ENCODE measurements around the gene DONSON. TPM values are rescaled to one million over a fixed set of nuclear protein-coding genes. Genes with fewer than 3 reads are reported as not detected.
A peak's percentile ranks its signal among the peaks of the same experiment; 100 is the strongest.

The DONSON gene
- polyA plus RNA-seq, 3 donors: 0.94 to 8.6 (median 1.5) TPM

GRCh38 chr21:33544451-33545195 lies 43.9 kb downstream of the DONSON start:
- peaks cover 89% of the 10 kb centered on the region for H3K79me2 ChIP-seq (ENCODE audit: insufficient read depth, low read length)
- no peaks in the 10 kb centered on the region for H3K9me3 Mint-ChIP-seq
- H3K27me3 Mint-ChIP-seq (ENCODE audit: low read depth in 3 of 3): no peaks in the 10 kb centered on the region
- TF ChIP-seq, protein P1, sequence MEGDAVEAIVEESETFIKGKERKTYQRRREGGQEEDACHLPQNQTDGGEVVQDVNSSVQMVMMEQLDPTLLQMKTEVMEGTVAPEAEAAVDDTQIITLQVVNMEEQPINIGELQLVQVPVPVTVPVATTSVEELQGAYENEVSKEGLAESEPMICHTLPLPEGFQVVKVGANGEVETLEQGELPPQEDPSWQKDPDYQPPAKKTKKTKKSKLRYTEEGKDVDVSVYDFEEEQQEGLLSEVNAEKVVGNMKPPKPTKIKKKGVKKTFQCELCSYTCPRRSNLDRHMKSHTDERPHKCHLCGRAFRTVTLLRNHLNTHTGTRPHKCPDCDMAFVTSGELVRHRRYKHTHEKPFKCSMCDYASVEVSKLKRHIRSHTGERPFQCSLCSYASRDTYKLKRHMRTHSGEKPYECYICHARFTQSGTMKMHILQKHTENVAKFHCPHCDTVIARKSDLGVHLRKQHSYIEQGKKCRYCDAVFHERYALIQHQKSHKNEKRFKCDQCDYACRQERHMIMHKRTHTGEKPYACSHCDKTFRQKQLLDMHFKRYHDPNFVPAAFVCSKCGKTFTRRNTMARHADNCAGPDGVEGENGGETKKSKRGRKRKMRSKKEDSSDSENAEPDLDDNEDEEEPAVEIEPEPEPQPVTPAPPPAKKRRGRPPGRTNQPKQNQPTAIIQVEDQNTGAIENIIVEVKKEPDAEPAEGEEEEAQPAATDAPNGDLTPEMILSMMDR (IDR thresholded peaks at IDR 0.05): no peak
- intact Hi-C loops (cut with micrococcal nuclease): loop anchor here (5.0 to 10.0 kb wide), 4 partner anchors 43 to 772 kb away; partner anchors contain the start of genes CRYZL1 (in 1 of the 2), DONSON (in 1 of the 2), ITSN1 (in 1 of the 2) and PAXBP1 (in 1 of the 2)
- peaks cover 26 to 38% of the 10 kb centered on the region in 2 donors for H3K4me1 ChIP-seq (ENCODE audit: control insufficient read depth in 1 of 2, insufficient read depth in 2 of 2, low read length in 2 of 2)
- H3K36me3 Mint-ChIP-seq: peaks cover 21 to 34% of the 10 kb centered on the region in 2 donors
- no peaks in the 10 kb centered on the region for H3K9me3 ChIP-seq (replicated peaks in 1 of 2; ENCODE audit: control insufficient read depth in 1 of 2, insufficient read depth in 1 of 2, low read length in 2 of 2)
- H3K9ac ChIP-seq (ENCODE audit: insufficient read depth, low read length, poor library complexity, severe bottlenecking): no peak overlapping the region
- H3K4me3 ChIP-seq (replicated peaks in 1 of 3; ENCODE audit: low read depth in 2 of 3, low read length in 3 of 3): peak overlapping the region; percentile 79 to 89 (median 88)
- H3K27ac ChIP-seq (ENCODE audit: low read depth in 1 of 2, low read length in 2 of 2): peak overlapping the region in 1 of 2 donors; percentile 100
- peaks cover 21 to 34% of the 10 kb centered on the region in 2 donors for H3K36me3 ChIP-seq (replicated peaks in 1 of 2; ENCODE audit: control insufficient read depth in 1 of 2, insufficient read depth in 2 of 2, low read length in 2 of 2)
- no CpG with 5 or more reads among the region's 8 CpGs for WGBS (ENCODE audit: insufficient coverage)
- H3K27ac Mint-ChIP-seq: peak overlapping the region in 3 of 7 donors; percentile 64 to 100 (median 99)
- no peak for DNase-seq
- H3K4me1 Mint-ChIP-seq: peaks cover 36% of the 10 kb centered on the region
- H3K4me3 Mint-ChIP-seq: peak overlapping the region; percentile 84 to 97
- no peaks in the 10 kb centered on the region for H3K27me3 ChIP-seq (ENCODE audit: control insufficient read depth in 2 of 2, insufficient read depth in 2 of 2, low read length in 2 of 2)
- H3K4me2 ChIP-seq (replicated peaks; ENCODE audit: extremely low read depth, low read length, poor library complexity, severe bottlenecking): peak overlapping the region; percentile 80
- no peak overlapping the region for H2AFZ ChIP-seq (ENCODE audit: insufficient read depth, low read depth, low read length, poor library complexity, severe bottlenecking)
- H4K20me1 ChIP-seq (ENCODE audit: insufficient read depth, low read length): peaks cover 66% of the 10 kb centered on the region

DNA sequence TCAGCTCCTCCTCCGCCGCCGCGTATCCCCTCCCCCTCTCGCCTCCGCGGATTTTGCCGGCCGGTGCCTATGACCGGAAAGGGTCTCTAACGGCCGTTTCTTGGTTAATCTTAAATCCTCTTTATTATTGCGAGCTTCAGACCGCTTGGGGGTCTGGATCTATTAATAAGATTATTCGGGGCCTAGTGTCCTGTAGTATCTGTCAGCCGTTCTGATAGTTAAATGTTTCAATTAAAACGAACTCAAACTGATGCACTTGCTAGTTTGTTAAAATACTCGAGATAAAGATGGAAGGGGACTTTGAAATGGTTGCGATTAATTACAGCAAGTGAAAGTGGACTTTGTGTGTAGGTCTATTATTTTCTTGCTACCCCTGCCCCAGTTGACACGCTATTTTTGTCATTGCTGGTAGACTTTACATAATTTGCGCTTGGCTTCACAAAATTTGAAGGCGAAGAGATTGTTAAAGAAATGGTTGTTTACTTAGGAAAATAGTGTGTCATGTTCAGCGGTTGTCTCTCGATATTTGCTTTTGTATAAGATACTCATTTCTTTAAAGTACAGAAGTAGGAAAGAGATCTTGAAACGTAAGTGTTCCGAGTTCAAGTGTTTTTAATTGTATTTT lies 44.9 kb downstream of the DONSON start:
- Mint-ChIP-seq H3K4me1 (peaks cover 36% of the 10 kb centered on the region), H3K27me3 (ENCODE audit: low read depth in 3 of 3) (no peaks in the 10 kb centered on the region), H3K4me3 (peak overlapping the region; percentile 84 to 97), H3K27ac (peak overlapping the region; percentile 99 to 100 (median 100)), H3K36me3 (peaks cover 18 to 32% of the 10 kb centered on the region in 2 donors), H3K9me3 (no peaks in the 10 kb centered on the region)
- intact Hi-C loops (cut with micrococcal nuclease): loop anchor here (2.0 to 10.0 kb wide), 6 partner anchors 44 to 771 kb away; partner anchors contain the start of genes CRYZL1 (in 2 of the 2), DONSON (in 1 of the 2), ITSN1 (in 1 of the 2) and PAXBP1 (in 1 of the 2)
- 2% methylated on average over 10 of the region's 26 CpGs for WGBS (ENCODE audit: insufficient coverage)
- Histone ChIP-seq H3K27ac (ENCODE audit: low read depth in 1 of 2, low read length in 2 of 2) (peak overlapping the region; percentile 98 to 100), H3K4me2 (replicated peaks; ENCODE audit: extremely low read depth, low read length, poor library complexity, severe bottlenecking) (peak overlapping the region; percentile 80), H3K4me3 (replicated peaks in 1 of 3; ENCODE audit: low read depth in 2 of 3, low read length in 3 of 3) (peak overlapping the region; percentile 79 to 89 (median 88)), H3K36me3 (replicated peaks in 1 of 2; ENCODE audit: control insufficient read depth in 1 of 2, insufficient read depth in 2 of 2, low read length in 2 of 2) (peaks cover 13 to 32% of the 10 kb centered on the region in 2 donors), H4K20me1 (ENCODE audit: insufficient read depth, low read length) (peaks cover 56% of the 10 kb centered on the region), H3K27me3 (ENCODE audit: control insufficient read depth in 2 of 2, insufficient read depth in 2 of 2, low read length in 2 of 2) (no peaks in the 10 kb centered on the region), H3K79me2 (ENCODE audit: insufficient read depth, low read length) (peaks cover 87% of the 10 kb centered on the region), H3K9ac (ENCODE audit: insufficient read depth, low read length, poor library complexity, severe bottlenecking) (peak overlapping the region; percentile 97), H3K4me1 (ENCODE audit: control insufficient read depth in 1 of 2, insufficient read depth in 2 of 2, low read length in 2 of 2) (peaks cover 26 to 38% of the 10 kb centered on the region in 2 donors), H2AFZ (ENCODE audit: insufficient read depth, low read depth, low read length, poor library complexity, severe bottlenecking) (peak overlapping the region; percentile 54), H3K9me3 (replicated peaks in 1 of 2; ENCODE audit: control insufficient read depth in 1 of 2, insufficient read depth in 1 of 2, low read length in 2 of 2) (no peaks in the 10 kb centered on the region)
- TF ChIP-seq, protein P1 (IDR thresholded peaks at IDR 0.05): no peak
- DNase-seq: peak in 1 of 3 donors; percentile 31

Data from CD14-positive monocyte (primary cell).